HEK293 (cell line): ENCODE results near the gene CENPS.

ENCODE experiments used
- CTCF ChIA-PET: fragments of 350-600 bp; formaldehyde crosslinking; extraction: SDS; loops from one replicate; lab custom pipeline; 2021; ENCODE audit warnings: antibody characterized with exemption; lab: Yijun Ruan, JAX
- POLR2A ChIA-PET: fragments of 300-600 bp; formaldehyde crosslinking; extraction: SDS; loops from one replicate; lab custom pipeline; 2020; ENCODE audit warnings: antibody characterized with exemption, inconsistent platforms; lab: Yijun Ruan, JAX
- H3K27ac ChIP-seq: fragments of 200-500 bp; sonication (Bioruptor generic); 2 replicates; pipeline ENCODE4 v1.5.1; 2014; ENCODE audit warnings: low read depth, low read length, control low read depth, inconsistent platforms; ENCODE audit errors: extremely low read depth
- H3K36me3 ChIP-seq, 2 experiments: fragments of 200-500 bp in 1 of 2; sonication (Bioruptor generic) in 1 of 2; 1 replicate in 1 of 2; 2 replicates in 1 of 2; pipeline ENCODE4 v1.5.1; 2014 to 2017; ENCODE audit warnings: inconsistent platforms in 2 of 2, low read length in 2 of 2; ENCODE audit not compliant: control insufficient read depth in 2 of 2, insufficient read depth in 1 of 2
- H3K4me1 ChIP-seq: fragments of 200-500 bp; sonication (Bioruptor generic); 2 replicates; pipeline ENCODE4 v1.5.1; 2014; ENCODE audit warnings: mild to moderate bottlenecking, low read length, inconsistent platforms; ENCODE audit not compliant: control insufficient read depth, insufficient read depth
- H3K4me3 ChIP-seq: 2 replicates; pipeline ENCODE4 v1.5.1; 2011; ENCODE audit warnings: low read depth, mild to moderate bottlenecking, control low read depth, low read length, moderate library complexity
- H3K9me3 ChIP-seq: fragments of 200-500 bp; sonication (Bioruptor generic); 2 replicates; pipeline ENCODE4 v1.5.1; 2014; ENCODE audit warnings: low read depth, low read length, inconsistent platforms; ENCODE audit not compliant: control insufficient read depth, insufficient read depth
- GLIS1 ChIP-seq: fragments of 450-650 bp; formaldehyde crosslinking; IDR thresholded peaks from 2 replicates; pipeline ENCODE4 v1.5.1; 2016; ENCODE audit warnings: missing biosample characterization, missing genetic modification characterization
- KLF8 ChIP-seq: fragments of 450-650 bp; formaldehyde crosslinking; IDR thresholded peaks from 2 replicates; pipeline ENCODE4 v1.5.1; 2016; ENCODE audit warnings: missing biosample characterization, missing genetic modification characterization
- PRDM2 ChIP-seq: fragments of 450-650 bp; formaldehyde crosslinking; IDR thresholded peaks from 2 replicates; pipeline ENCODE4 v1.5.1; 2016; ENCODE audit warnings: missing biosample characterization, missing genetic modification characterization, borderline replicate concordance
- TRIM28 ChIP-seq: IDR thresholded peaks from 2 replicates; pipeline ENCODE4 v1.6.1; 2011; ENCODE audit warnings: low read length, control low read depth, borderline replicate concordance
- ZBTB26 ChIP-seq: fragments of 450-650 bp; formaldehyde crosslinking; optimal IDR thresholded peaks from 2 replicates; pipeline ENCODE3; 2016; ENCODE audit warnings: missing biosample characterization, mild to moderate bottlenecking, missing genetic modification characterization
- ZFP37 ChIP-seq: fragments of 450-650 bp; formaldehyde crosslinking; IDR thresholded peaks from 2 replicates; pipeline ENCODE4 v1.5.1; 2016; ENCODE audit warnings: missing biosample characterization, missing genetic modification characterization
- ZNF175 ChIP-seq: fragments of 450-650 bp; formaldehyde crosslinking; IDR thresholded peaks from 2 replicates; pipeline ENCODE4 v1.5.1; 2016; ENCODE audit warnings: missing biosample characterization, missing genetic modification characterization
- ZNF202 ChIP-seq: fragments of 450-650 bp; formaldehyde crosslinking; IDR thresholded peaks from 2 replicates; pipeline ENCODE4 v1.5.1; 2016; ENCODE audit warnings: missing biosample characterization, missing genetic modification characterization, borderline replicate concordance
- ZNF76 ChIP-seq: fragments of 450-650 bp; formaldehyde crosslinking; IDR thresholded peaks from 2 replicates; pipeline ENCODE4; 2016; ENCODE audit warnings: low read depth, missing biosample characterization, missing genetic modification characterization, borderline replicate concordance
- ZNF768 ChIP-seq: fragments of 450-650 bp; formaldehyde crosslinking; IDR thresholded peaks from 2 replicates; pipeline ENCODE4 v1.5.1; 2018; ENCODE audit warnings: missing biosample characterization, mild to moderate bottlenecking, missing genetic modification characterization
- ZNF792 ChIP-seq: fragments of 450-650 bp; formaldehyde crosslinking; IDR thresholded peaks from 2 replicates; pipeline ENCODE4 v1.5.1; 2016; ENCODE audit warnings: missing biosample characterization, missing genetic modification characterization
- ZNF830 ChIP-seq: fragments of 450-650 bp; IDR thresholded peaks from 2 replicates; pipeline ENCODE4 v1.5.0; 2018; ENCODE audit warnings: missing biosample characterization, missing genetic modification characterization, low read depth, mild to moderate bottlenecking, moderate library complexity
- ZSCAN16 ChIP-seq: fragments of 450-650 bp; formaldehyde crosslinking; IDR thresholded peaks from 2 replicates; pipeline ENCODE4 v1.5.1; 2016; ENCODE audit warnings: missing biosample characterization, missing genetic modification characterization

Gene CENPS

GRCh38 chr1:10470043-10470442 is 39.8 kb downstream of the CENPS start:
- CTCF ChIA-PET: no interaction called here
- TF ChIP-seq ZNF202 (tag by site-specific recombination) (no peak), ZNF768 (peak; percentile 58; the same call in 1 of the 2 replicates), ZNF830 (no peak), TRIM28 (no peak), ZNF175 (no peak)

GRCh38 chr1:10471411-10472219 is 41.4 kb downstream of the CENPS start:
- Histone ChIP-seq H3K4me3 (peak overlapping the region; percentile 81), H3K9me3 (no peaks in the 10 kb centered on the region), H3K4me1 (no peaks in the 10 kb centered on the region), H3K27ac (peak overlapping the region; percentile 32; the same call in 1 of the 2 replicates), H3K36me3 (peaks cover 17 to 38% of the 10 kb centered on the region in 2 experiments; a peak in 2 of 3 replicates)
- POLR2A ChIA-PET: no interaction called here
- CTCF ChIA-PET: no interaction called here
- TF ChIP-seq GLIS1 (peak; percentile 83), ZBTB26 (tag by site-specific recombination) (no peak), PRDM2 (tag by site-specific recombination) (0 out of 2 replicates have a peak, but pooled peaks have one; percentile 65), ZNF792 (tag by site-specific recombination) (no peak), ZNF76 (tag by site-specific recombination) (no peak), ZFP37 (tag by site-specific recombination) (no peak), KLF8 (no peak), ZSCAN16 (tag by site-specific recombination) (no peak)

More at GRCh38 chr1:10470043-10470442, 39.8 kb downstream of the CENPS start:
- H3K27ac ChIP-seq: no peak overlapping the region
- no peaks in the 10 kb centered on the region for H3K9me3 ChIP-seq
- no peaks in the 10 kb centered on the region for H3K4me1 ChIP-seq
- POLR2A ChIA-PET: no interaction called here
- peaks cover 32 to 53% of the 10 kb centered on the region in 2 experiments; a peak in 2 of 3 replicates for H3K36me3 ChIP-seq
- H3K4me3 ChIP-seq: no peak overlapping the region
